GM19025 (cell line): ENCODE results near the gene LIMCH1.

ENCODE experiments used
- ATAC-seq: cut with Tn5 transposase; IDR thresholded peaks from one replicate; pipeline ENCODE4 v1.9.1; 2021; ENCODE audit warnings: mild to moderate bottlenecking, low read depth, moderate library complexity; ENCODE audit not compliant: unreplicated experiment

Gene LIMCH1

GRCh38 chr4:41526628-41527027 lies 11.3 kb upstream of the LIMCH1 start:
- ATAC-seq: no peak

DNA sequence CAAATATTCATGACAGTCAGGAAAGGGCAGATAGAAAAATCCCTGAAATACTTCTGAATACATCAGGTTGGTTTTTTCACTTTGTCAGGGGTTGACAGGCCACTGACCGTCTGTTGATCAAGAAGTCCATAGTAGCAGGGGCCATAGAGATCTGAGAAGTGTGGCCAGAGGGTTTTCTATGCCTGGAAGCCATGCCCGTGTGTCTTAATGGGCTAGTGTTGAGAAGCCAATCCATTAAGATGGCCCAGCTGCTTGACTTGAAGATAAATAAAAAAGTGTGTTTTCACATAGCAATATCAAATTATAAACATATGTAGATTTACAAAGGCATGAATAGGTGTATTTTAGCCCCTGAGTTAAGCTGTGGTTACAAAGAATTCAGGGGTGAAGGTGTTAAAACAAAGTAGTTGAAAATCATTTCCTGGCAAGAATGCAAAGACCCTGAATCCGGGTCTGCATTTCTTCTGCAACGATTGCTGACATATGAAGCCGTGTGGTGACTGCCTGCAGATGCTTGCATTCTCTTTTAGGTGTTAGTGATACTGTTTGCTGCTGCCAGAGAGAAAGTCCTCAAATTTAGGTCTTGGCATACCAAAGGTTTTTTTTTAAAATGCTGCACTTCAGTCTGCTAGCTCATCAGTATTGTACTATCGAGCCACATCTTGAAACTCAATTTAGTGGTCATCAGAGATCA lies 9.3 kb upstream of the LIMCH1 start:
- no peak for ATAC-seq

GRCh38 chr4:41530741-41531140 lies 7.2 kb upstream of the LIMCH1 start:
- ATAC-seq: no peak

- no peak for ATAC-seq
Observed at GRCh38 chr4:41532336-41532735, 5.6 kb upstream of the LIMCH1 start.

- ATAC-seq: no peak
Observed at GRCh38 chr4:41532882-41533281, 5.1 kb upstream of the LIMCH1 start.

GRCh38 chr4:41533680-41534079 lies 4.3 kb upstream of the LIMCH1 start:
- no peak for ATAC-seq

- ATAC-seq: no peak
Observed at GRCh38 chr4:41534404-41534803, 3.6 kb upstream of the LIMCH1 start.

GRCh38 chr4:41535911-41536371 lies 2.0 kb upstream of the LIMCH1 start:
- ATAC-seq: no peak

GRCh38 chr4:41537292-41537890 lies 566 bp upstream of the LIMCH1 start:
- no peak for ATAC-seq

GRCh38 chr4:41538887-41539498 lies 1.0 kb downstream of the LIMCH1 start:
- ATAC-seq: no peak

DNA sequence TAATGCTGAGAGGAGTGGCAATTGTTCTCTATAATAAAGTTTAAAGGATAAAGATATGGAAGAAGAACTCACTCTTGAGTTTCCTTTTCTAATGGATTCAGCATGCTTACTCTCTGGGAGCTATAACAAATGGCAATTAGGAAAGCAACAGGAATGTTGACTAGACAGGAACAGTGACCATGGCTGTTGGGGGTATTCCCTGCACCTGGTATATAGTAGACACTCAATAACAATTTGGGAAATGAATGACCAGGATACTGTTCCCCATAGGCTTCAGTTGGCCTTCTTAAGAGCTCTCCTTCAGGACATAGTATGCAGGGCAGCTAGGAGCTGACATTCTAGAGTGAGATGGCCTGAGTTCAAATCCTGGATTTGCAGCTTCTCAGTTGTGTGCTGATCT lies 1.8 kb downstream of the LIMCH1 start:
- ATAC-seq: no peak

DNA sequence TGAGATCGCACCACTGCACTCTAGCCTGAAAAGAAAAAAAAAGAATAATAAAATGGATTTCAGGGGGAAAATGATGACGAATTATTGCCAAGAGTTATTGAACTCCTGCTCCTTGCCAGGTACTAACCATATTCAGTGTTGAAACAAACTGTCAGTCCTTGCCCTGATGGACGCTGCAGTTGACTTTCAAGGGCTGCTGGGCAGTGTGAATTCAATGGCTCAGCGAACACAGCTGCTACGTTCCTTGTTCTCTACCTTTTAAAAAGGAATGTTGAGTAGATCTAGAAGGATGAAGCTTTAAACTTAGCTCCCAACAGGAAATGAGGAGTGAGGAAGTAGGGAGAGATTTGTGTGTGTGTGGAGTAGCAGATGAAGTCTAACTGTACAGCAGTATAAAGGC lies 2.7 kb downstream of the LIMCH1 start:
- ATAC-seq: no peak

- ATAC-seq: no peak
Observed at GRCh38 chr4:41541687-41542094, 3.7 kb downstream of the LIMCH1 start.

- no peak for ATAC-seq
Observed at GRCh38 chr4:41542526-41543275, 4.7 kb downstream of the LIMCH1 start.

- ATAC-seq: no peak
Observed at GRCh38 chr4:41545238-41545637, 7.3 kb downstream of the LIMCH1 start.

GRCh38 chr4:41546638-41547037 lies 8.7 kb downstream of the LIMCH1 start:
- ATAC-seq: no peak

- no peak for ATAC-seq
Observed at GRCh38 chr4:41548305-41548880, 10.4 kb downstream of the LIMCH1 start.

GRCh38 chr4:41549478-41549877 lies 11.5 kb downstream of the LIMCH1 start:
- ATAC-seq: no peak

DNA sequence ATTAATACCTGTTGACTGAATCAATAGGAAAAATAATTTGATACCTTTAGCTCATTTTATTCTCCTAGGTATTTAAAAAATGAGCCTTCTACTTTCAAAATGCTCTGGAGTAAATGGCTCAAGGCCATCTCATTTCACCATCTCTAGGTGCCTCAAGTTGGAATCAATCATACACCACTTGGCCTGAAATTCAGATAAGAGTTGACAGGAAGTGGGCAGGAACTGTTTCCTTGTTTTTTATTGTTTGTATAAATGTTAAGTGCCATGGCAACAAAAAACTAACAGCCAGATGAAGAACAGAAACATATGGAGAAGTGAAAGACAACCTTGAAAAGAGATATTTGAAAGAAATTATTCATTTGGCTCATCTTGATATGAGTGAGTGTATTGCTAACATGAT lies 12.4 kb downstream of the LIMCH1 start:
- ATAC-seq: no peak

DNA sequence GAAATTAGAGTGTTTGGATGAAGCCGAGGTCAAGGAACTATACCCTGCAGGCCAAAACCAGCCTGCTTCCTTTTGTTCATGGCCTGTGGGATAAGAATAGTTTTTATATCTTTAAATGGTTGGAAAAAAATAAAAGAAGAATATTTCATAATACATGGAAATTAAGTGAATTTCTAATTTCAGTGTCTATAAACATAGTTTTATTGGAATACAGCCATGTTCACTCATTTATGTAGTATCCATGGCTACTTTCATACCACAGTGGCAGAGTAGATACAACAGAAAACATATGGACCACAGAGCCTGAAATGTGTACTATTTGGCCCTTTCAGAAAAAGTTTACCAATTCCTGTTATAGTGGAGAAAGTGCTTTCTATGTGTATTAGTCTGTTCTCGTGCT lies 13.6 kb downstream of the LIMCH1 start:
- ATAC-seq: no peak

GRCh38 chr4:41554905-41555304 lies 16.9 kb downstream of the LIMCH1 start:
- ATAC-seq: no peak
